CD4-positive, alpha-beta T cell (primary cell): ENCODE measurements around the gene SCAPER. TPM values are rescaled to one million over a fixed set of nuclear protein-coding genes. Genes with fewer than 3 reads are reported as not detected.
A peak's percentile ranks its signal among the peaks of the same experiment; 100 is the strongest.

Source experiments
- ATAC-seq: fragments of 200-7000 bp; cut with Tn5 transposase; one replicate; pipeline ENCODE4 v1.10.0; 2022; ENCODE audit warnings: mild to moderate bottlenecking; ENCODE audit not compliant: poor library complexity
- CTCF ChIA-PET: fragments of 350-600 bp; sonication (Branson Sonifier 250); formaldehyde crosslinking; loops from one replicate; lab custom pipeline; 2021; ENCODE audit warnings: antibody characterized with exemption, inconsistent platforms; lab: Charles Lee
- POLR2A ChIA-PET: fragments of 350-600 bp; sonication (Branson Sonifier 250); formaldehyde crosslinking; loops from one replicate; lab custom pipeline; 2021; ENCODE audit warnings: antibody characterized with exemption, inconsistent platforms; lab: Charles Lee
- DNase-seq, 14 experiments: peaks; one replicate each; pipeline ENCODE4 v3.0.0-alpha.2; 2013 to 2020; ENCODE audit warnings: mixed read lengths in 2 of 14
- H3K27ac ChIP-seq, 2 donors: one replicate each; pipeline versions ENCODE4 v1.5.1 to v1.7.0; 2013; ENCODE audit warnings: low read length in 2 of 2, low read depth in 1 of 2, mild to moderate bottlenecking in 1 of 2
- H3K27me3 ChIP-seq, 2 experiments: 1 replicate in 1 of 2; 2 replicates in 1 of 2; pipeline versions ENCODE4 v1.6.1 to v1.7.0; 2013; ENCODE audit warnings: low read length in 2 of 2, control low read depth in 1 of 2, mild to moderate bottlenecking in 1 of 2, moderate library complexity in 1 of 2; ENCODE audit not compliant: insufficient read depth in 2 of 2, control insufficient read depth in 1 of 2
- H3K36me3 ChIP-seq: one replicate; pipeline ENCODE4 v1.6.1; 2013; ENCODE audit warnings: low read length, control low read depth; ENCODE audit not compliant: insufficient read depth
- H3K4me1 ChIP-seq: one replicate; pipeline ENCODE4 v1.6.1; 2013; ENCODE audit warnings: low read length, control low read depth; ENCODE audit not compliant: insufficient read depth
- H3K4me3 ChIP-seq: one replicate; pipeline ENCODE4 v1.5.1; 2013; ENCODE audit warnings: mild to moderate bottlenecking, low read length, moderate library complexity
- H3K9me3 ChIP-seq, 2 experiments: 1 replicate in 1 of 2; 2 replicates in 1 of 2; pipeline versions ENCODE4 v1.6.1 to v1.7.0; 2013; ENCODE audit warnings: low read length in 2 of 2, mild to moderate bottlenecking in 2 of 2, control low read depth in 1 of 2, moderate library complexity in 1 of 2; ENCODE audit not compliant: control insufficient read depth in 1 of 2, insufficient read depth in 1 of 2
- H3K27ac Mint-ChIP-seq: one replicate; pipeline ENCODE4 v1.8.0; 2020; ENCODE audit warnings: mixed read lengths
- H3K27me3 Mint-ChIP-seq: one replicate; pipeline ENCODE4 v1.8.0; 2021; ENCODE audit warnings: mixed read lengths
- H3K36me3 Mint-ChIP-seq: one replicate; pipeline ENCODE4 v1.8.0; 2021; ENCODE audit warnings: low read depth, mixed read lengths
- H3K4me1 Mint-ChIP-seq: one replicate; pipeline ENCODE4 v1.8.0; 2021; ENCODE audit warnings: low read depth, mixed read lengths
- H3K4me3 Mint-ChIP-seq: one replicate; pipeline ENCODE4 v1.8.0; 2020; ENCODE audit warnings: mild to moderate bottlenecking, mixed read lengths
- H3K9me3 Mint-ChIP-seq: one replicate; pipeline ENCODE4 v1.8.0; 2020; ENCODE audit warnings: mixed read lengths
- CTCF ChIP-seq: fragments of 200-600 bp; IDR thresholded peaks from one replicate; pipeline ENCODE4 v1.8.0; 2022; ENCODE audit warnings: antibody characterized with exemption, mild to moderate bottlenecking
- intact Hi-C, 2 experiments: fragments of 100-400 bp; cut with DNase I in 1 of 2; cut with micrococcal nuclease in 1 of 2; formaldehyde crosslinking; loops; one replicate each; pipeline versions ENCODE4 v1.15.1 to v1.9.0; 2023 to 2025; cut with DNase I, micrococcal nuclease
- polyA plus RNA-seq, 2 donors: library from polyadenylated mRNA; unstranded; fragments of 120-200 nt; gene quantifications; one replicate each; pipeline ENCODE4 v1.2.1, GENCODE V29; 2013
- total RNA-seq, 174 experiments: library from RNA in 2 of 174; stranded (reverse) in 2 of 174; gene quantifications; one replicate each; pipeline ENCODE4 v1.2.3 and lab custom pipeline; 2021 to 2026

The SCAPER gene, protein sequence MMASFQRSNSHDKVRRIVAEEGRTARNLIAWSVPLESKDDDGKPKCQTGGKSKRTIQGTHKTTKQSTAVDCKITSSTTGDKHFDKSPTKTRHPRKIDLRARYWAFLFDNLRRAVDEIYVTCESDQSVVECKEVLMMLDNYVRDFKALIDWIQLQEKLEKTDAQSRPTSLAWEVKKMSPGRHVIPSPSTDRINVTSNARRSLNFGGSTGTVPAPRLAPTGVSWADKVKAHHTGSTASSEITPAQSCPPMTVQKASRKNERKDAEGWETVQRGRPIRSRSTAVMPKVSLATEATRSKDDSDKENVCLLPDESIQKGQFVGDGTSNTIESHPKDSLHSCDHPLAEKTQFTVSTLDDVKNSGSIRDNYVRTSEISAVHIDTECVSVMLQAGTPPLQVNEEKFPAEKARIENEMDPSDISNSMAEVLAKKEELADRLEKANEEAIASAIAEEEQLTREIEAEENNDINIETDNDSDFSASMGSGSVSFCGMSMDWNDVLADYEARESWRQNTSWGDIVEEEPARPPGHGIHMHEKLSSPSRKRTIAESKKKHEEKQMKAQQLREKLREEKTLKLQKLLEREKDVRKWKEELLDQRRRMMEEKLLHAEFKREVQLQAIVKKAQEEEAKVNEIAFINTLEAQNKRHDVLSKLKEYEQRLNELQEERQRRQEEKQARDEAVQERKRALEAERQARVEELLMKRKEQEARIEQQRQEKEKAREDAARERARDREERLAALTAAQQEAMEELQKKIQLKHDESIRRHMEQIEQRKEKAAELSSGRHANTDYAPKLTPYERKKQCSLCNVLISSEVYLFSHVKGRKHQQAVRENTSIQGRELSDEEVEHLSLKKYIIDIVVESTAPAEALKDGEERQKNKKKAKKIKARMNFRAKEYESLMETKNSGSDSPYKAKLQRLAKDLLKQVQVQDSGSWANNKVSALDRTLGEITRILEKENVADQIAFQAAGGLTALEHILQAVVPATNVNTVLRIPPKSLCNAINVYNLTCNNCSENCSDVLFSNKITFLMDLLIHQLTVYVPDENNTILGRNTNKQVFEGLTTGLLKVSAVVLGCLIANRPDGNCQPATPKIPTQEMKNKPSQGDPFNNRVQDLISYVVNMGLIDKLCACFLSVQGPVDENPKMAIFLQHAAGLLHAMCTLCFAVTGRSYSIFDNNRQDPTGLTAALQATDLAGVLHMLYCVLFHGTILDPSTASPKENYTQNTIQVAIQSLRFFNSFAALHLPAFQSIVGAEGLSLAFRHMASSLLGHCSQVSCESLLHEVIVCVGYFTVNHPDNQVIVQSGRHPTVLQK (N-terminal part only)
- total RNA-seq (10 to 100 TPM; 40.3 to 41.2 TPM), total RNA-seq (lab: John Stamatoyannopoulos, UW) (15.4 to 78.4 (median 39.1) reads per million in 172 experiments)
- 13.4 TPM for polyA plus RNA-seq (2013, experiment 1 of 2)
- polyA plus RNA-seq (2013, experiment 2 of 2), result 17.4 TPM

- H3K4me1 Mint-ChIP-seq, result peaks cover 31% of the 10 kb centered on the region
- ATAC-seq (peak; percentile 89), DNase-seq (peak; percentile 77 to 96 (median 90))
- Histone ChIP-seq H3K4me3 (peak within 1 kb of the TSS; percentile 83), H3K36me3 (no peaks in the 10 kb centered on the region), H3K27me3 (no peaks in the 10 kb centered on the region), H3K4me1 (peaks cover 25% of the 10 kb centered on the region), H3K9me3 (no peaks in the 10 kb centered on the region), H3K27ac (peak within 1 kb of the TSS; percentile 60 to 75)
- H3K27ac Mint-ChIP-seq, result peak within 1 kb of the TSS; percentile 95
- intact Hi-C loops, result loop anchor here (1.0 to 5.0 kb wide), 4 partner anchors 26 to 166 kb away; partner anchors contain the start of genes RCN2 (in 2 of the 2) and TSPAN3 (in 1 of the 2)
- CTCF ChIA-PET, result interaction anchor here (0.7 to 1.2 kb wide), 3 partner anchors 37 to 117 kb away, joined by 3 read pairs; no protein-coding TSS in a partner anchor
- no peaks in the 10 kb centered on the region for H3K27me3 Mint-ChIP-seq
- POLR2A ChIA-PET, result interaction anchor here (1.0 to 2.6 kb wide), 9 partner anchors 23 to 516 kb away, joined by 3 to 51 read pairs (median 3); partner anchors contain the start of genes HMG20A, PSTPIP1 and RCN2
- H3K4me3 Mint-ChIP-seq, result peak within 1 kb of the TSS; percentile 96
- H3K9me3 Mint-ChIP-seq, result no peaks in the 10 kb centered on the region
- no peak for TF ChIP-seq CTCF
- H3K36me3 Mint-ChIP-seq, result peaks cover 7% of the 10 kb centered on the region
Measured at GRCh38 chr15:76905013-76905839, at the start of gene SCAPER. SCAPER (minus strand) TSS chr15:76905340; CDS start chr15:76883817, 21,523 bp downstream.

- no peak for TF ChIP-seq CTCF
- no peak for DNase-seq
Measured at GRCh38 chr15:76954744-76955143, 49.6 kb upstream of the SCAPER start.

More at GRCh38 chr15:76954744-76955143, 49.6 kb upstream of the SCAPER start:
- ChIA-PET POLR2A (interaction anchor here (0.7 kb wide), 1 partner anchor 65 kb away, joined by 3 read pairs; no protein-coding TSS in a partner anchor), CTCF (interaction anchor here (0.7 to 1.0 kb wide), 3 partner anchors 9 to 19 kb away, joined by 3 read pairs; no protein-coding TSS in a partner anchor)
- H3K4me1 ChIP-seq, result no peaks in the 10 kb centered on the region
- H3K4me3 ChIP-seq, result no peak overlapping the region
- peaks cover 3% of the 10 kb centered on the region for H3K36me3 ChIP-seq
- intact Hi-C loops, result no loop called here
- no peak overlapping the region for H3K27ac Mint-ChIP-seq
- peaks cover 7% of the 10 kb centered on the region for H3K4me1 Mint-ChIP-seq
- no peaks in the 10 kb centered on the region for H3K27me3 Mint-ChIP-seq
- H3K27me3 ChIP-seq, result no peaks in the 10 kb centered on the region
- no peak overlapping the region for H3K4me3 Mint-ChIP-seq
- H3K9me3 ChIP-seq, result no peaks in the 10 kb centered on the region
- ATAC-seq, result no peak
- H3K9me3 Mint-ChIP-seq, result no peaks in the 10 kb centered on the region
- H3K36me3 Mint-ChIP-seq, result peaks cover 13% of the 10 kb centered on the region
- no peak overlapping the region for H3K27ac ChIP-seq
